Ovary (tissue), 9 donors: ENCODE results near the gene SH3BP4. TPM values are rescaled to one million over a fixed set of nuclear protein-coding genes. Genes with fewer than 3 reads are reported as not detected.

Experiments
- DNase-seq, 5 donors: peaks; one replicate each; pipeline ENCODE4 v3.0.0-alpha.2; 2019 to 2020
- H3K27ac ChIP-seq, 2 donors: fragments of 200-600 bp; one replicate each; pipeline versions ENCODE4 v1.5.1 to v1.8.0; 2019 to 2022
- H3K27me3 ChIP-seq: fragments of 200-600 bp; one replicate; pipeline ENCODE4 v1.8.0; 2022
- H3K36me3 ChIP-seq: fragments of 200-600 bp; sonication (generic); one replicate; pipeline ENCODE4 v1.5.1; 2019
- H3K4me1 ChIP-seq: one replicate; pipeline ENCODE4 v1.8.1; 2013; ENCODE audit warnings: mild to moderate bottlenecking, moderate library complexity; ENCODE audit not compliant: insufficient read depth
- H3K4me3 ChIP-seq: fragments of 200-600 bp; sonication (generic); one replicate; pipeline ENCODE4 v1.5.1; 2017
- H3K9me3 ChIP-seq, 2 donors: fragments of 200-600 bp in 1 of 2; sonication (generic) in 1 of 2; one replicate each; pipeline versions ENCODE4 v1.5.1 to v1.8.1; 2013 to 2019; ENCODE audit warnings: mild to moderate bottlenecking in 1 of 2, moderate library complexity in 1 of 2
- CTCF ChIP-seq, 3 donors: fragments of 450-650 bp in 2 of 3; fragments of 200-600 bp in 1 of 3; IDR thresholded peaks; one replicate each; pipeline versions ENCODE4 v1.5.1 to v1.8.0; 2016 to 2022; ENCODE audit warnings: antibody characterized with exemption in 3 of 3, mild to moderate bottlenecking in 1 of 3
- EP300 ChIP-seq: sonication (generic); formaldehyde crosslinking; IDR thresholded peaks from one replicate; pipeline ENCODE4 v1.6.1; 2017; ENCODE audit warnings: antibody characterized with exemption
- POLR2A ChIP-seq: fragments of 450-650 bp; IDR thresholded peaks from one replicate; pipeline ENCODE4 v1.6.1; 2017; ENCODE audit warnings: antibody characterized with exemption, mild to moderate bottlenecking, moderate library complexity
- WGBS, 3 donors: extraction: QIAGEN DNeasy Blood & Tissue Kit in 1 of 3; methylation state at CpG; one replicate each; pipeline versions ENCODE4 v1.1.5 to v1.1.7; 2013 to 2017; 5-methylcytosine and 5-hydroxymethylcytosine counted together
- intact Hi-C, 4 donors: fragments of 100-400 bp; cut with DNase I; formaldehyde crosslinking; loops; one replicate each; pipeline versions ENCODE4 v1.11.0 to v1.15.1; 2022 to 2023
- polyA plus RNA-seq, 2 donors: library from polyadenylated mRNA; stranded (reverse); fragments of 200-250 nt in 1 of 2; fragments of 350-450 nt in 1 of 2; fragmentation: Illumina TruSeq in 1 of 2; extraction: RNeasy Lipid Tissue Mini Kit (QIAGEN cat#74804) in 1 of 2; gene quantifications; one replicate each; pipeline ENCODE4 v1.2.3, GENCODE V29; 2013 to 2014
- total RNA-seq, 7 donors: library from RNA; depleted of rRNA in 2 of 7; stranded (reverse); fragments of >200 nt in 2 of 7; fragmentation: NEBNext Ultra II Directional in 3 of 7; extraction: Animal tissue kit (Norgen Biotek cat#: 25700) in 3 of 7; gene quantifications; one replicate each; pipeline versions ENCODE4 v1.1.0 to v1.2.4, GENCODE V29; 2016 to 2023
- donor health status: DM: no; HTN: no; CAD: no; lungs with moderate emphysema.
- donor health status: DM: no; HTN: no; CAD: no.
- donor health status: Bipolar disorder and iron deficiency.
- donor health status: DM: yes; HTN: yes; CAD: no.
- donor health status: DM: no; HTN: no; CAD: no.
- donor health status: DM: yes; HTN: yes; CAD: no.

SH3BP4 gene
- total and polyA plus RNA-seq, 9 donors = 20.3 to 44.9 (median 36.9) TPM

- DNase-seq = peak in 1 of 5 donors; percentile 8
- H3K4me1 ChIP-seq = no peaks in the 10 kb centered on the region
- H3K27ac ChIP-seq = no peak overlapping the region
- intact Hi-C loops = no loop called here
- no peaks in the 10 kb centered on the region for H3K9me3 ChIP-seq
- 92 to 94% (median 93%) methylated on average over 25 of the region's 25 CpGs for WGBS, 3 donors
- H3K4me3 ChIP-seq = no peak overlapping the region
- no peaks in the 10 kb centered on the region for H3K36me3 ChIP-seq
- H3K27me3 ChIP-seq = no peaks in the 10 kb centered on the region
- no peak for TF ChIP-seq CTCF (IDR thresholded peaks at IDR 0.05)
- TF ChIP-seq POLR2A = no peak
- TF ChIP-seq EP300 = no peak
Measured at GRCh38 chr2:235041918-235042575, 90.2 kb downstream of the SH3BP4 start.

- no peaks in the 10 kb centered on the region for H3K4me1 ChIP-seq
- TF ChIP-seq CTCF (IDR thresholded peaks at IDR 0.05) (no peak), EP300 (no peak)
- 95 to 97% (median 96%) methylated on average over 42 to 45 of the region's 49 CpGs for WGBS, 3 donors
- no peaks in the 10 kb centered on the region for H3K27me3 ChIP-seq
- H3K4me3 ChIP-seq = no peak overlapping the region
- no peak overlapping the region for H3K27ac ChIP-seq
- no peaks in the 10 kb centered on the region for H3K36me3 ChIP-seq
- DNase-seq = peak in 1 of 5 donors; percentile 23
- no peaks in the 10 kb centered on the region for H3K9me3 ChIP-seq
- intact Hi-C loops = no loop called here
Measured at GRCh38 chr2:235042576-235043515, 91.0 kb downstream of the SH3BP4 start.

GRCh38 chr2:235043762-235044500, 92.1 kb downstream of the SH3BP4 start:
- Histone ChIP-seq H3K27me3 (no peaks in the 10 kb centered on the region), H3K9me3 (no peaks in the 10 kb centered on the region), H3K36me3 (no peaks in the 10 kb centered on the region), H3K27ac (no peak overlapping the region), H3K4me3 (no peak overlapping the region), H3K4me1 (no peaks in the 10 kb centered on the region)
- 73 to 90% (median 82%) methylated on average over 22 of the region's 22 CpGs for WGBS, 3 donors
- no peak for TF ChIP-seq POLR2A
- TF ChIP-seq CTCF (IDR thresholded peaks at IDR 0.05) = no peak
- no peak for TF ChIP-seq EP300
- intact Hi-C loops = no loop called here
- DNase-seq = no peak

- Histone ChIP-seq H3K4me1 (no peaks in the 10 kb centered on the region), H3K4me3 (no peak overlapping the region), H3K27me3 (no peaks in the 10 kb centered on the region), H3K36me3 (no peaks in the 10 kb centered on the region), H3K9me3 (no peaks in the 10 kb centered on the region), H3K27ac (no peak overlapping the region)
- intact Hi-C loops = no loop called here
- 75 to 86% (median 84%) methylated on average over 32 of the region's 32 CpGs for WGBS, 3 donors
- no peak for DNase-seq
- TF ChIP-seq EP300 = no peak
- no peak for TF ChIP-seq POLR2A
- TF ChIP-seq CTCF (IDR thresholded peaks at IDR 0.05) = no peak
Measured at GRCh38 chr2:235044501-235045271, 92.9 kb downstream of the SH3BP4 start.
